ENCODE measurements around the gene PANX2.

The PANX2 gene

GRCh38 chr22:50190941-50191741 lies 20.6 kb downstream of the PANX2 start:
- peak overlapping the region; percentile 96 for H3K27ac Mint-ChIP-seq
- H3K9me3 Mint-ChIP-seq = no peaks in the 10 kb centered on the region
- peaks cover 73% of the 10 kb centered on the region for H3K36me3 Mint-ChIP-seq (ENCODE audit: low read depth)
- peak overlapping the region; percentile 88 for H3K4me3 Mint-ChIP-seq
- H3K27me3 Mint-ChIP-seq = no peaks in the 10 kb centered on the region
- DNase-seq = peak; percentile 76
- peaks cover 53% of the 10 kb centered on the region for H3K4me1 Mint-ChIP-seq (ENCODE audit: low read depth)

DNA sequence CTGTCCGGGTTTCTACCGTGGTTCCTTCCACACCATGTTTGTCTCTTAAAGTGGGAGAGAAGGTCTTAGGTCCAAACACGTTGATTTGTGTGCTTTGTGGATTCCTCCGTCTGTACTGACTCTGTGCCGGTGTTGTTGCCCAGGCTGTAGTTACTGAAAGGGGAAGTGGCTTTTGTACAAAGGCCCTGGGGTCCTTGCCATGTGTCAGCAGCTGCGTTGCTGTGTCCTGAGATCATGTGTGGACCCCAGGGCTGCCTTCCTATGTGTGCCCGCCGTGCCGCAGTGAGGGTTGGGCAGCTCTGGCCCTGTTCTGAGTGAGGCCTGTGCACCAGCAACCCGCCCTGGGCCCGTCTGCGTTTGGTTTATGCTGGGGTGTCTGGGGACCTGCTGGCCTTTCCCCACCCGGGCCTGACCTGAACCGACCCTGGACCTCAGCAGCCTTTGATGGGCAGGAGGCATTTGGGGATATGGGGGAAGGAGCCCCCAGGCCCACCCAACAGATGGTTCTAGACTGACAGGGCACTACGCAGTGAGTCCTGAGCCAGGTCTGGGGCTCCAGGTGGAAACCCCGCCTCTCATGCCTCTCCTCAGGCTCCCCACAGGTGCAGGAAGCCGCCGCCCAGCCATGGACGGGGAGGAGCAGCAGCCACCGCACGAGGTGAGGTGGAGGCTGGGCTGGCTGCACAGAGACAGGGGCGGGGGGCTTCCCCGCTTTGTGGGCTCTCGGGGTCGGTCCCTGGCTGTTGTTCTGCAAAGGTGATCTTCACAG lies 22.1 kb downstream of the PANX2 start:
- Mint-ChIP-seq H3K36me3 (ENCODE audit: low read depth) (peaks cover 75% of the 10 kb centered on the region), H3K9me3 (no peaks in the 10 kb centered on the region), H3K4me1 (ENCODE audit: low read depth) (peaks cover 45% of the 10 kb centered on the region), H3K27ac (peak overlapping the region; percentile 96), H3K4me3 (peak overlapping the region; percentile 88), H3K27me3 (no peaks in the 10 kb centered on the region)
- peak; percentile 56 for DNase-seq

GRCh38 chr22:50193621-50194020 lies 23.1 kb downstream of the PANX2 start:
- Mint-ChIP-seq H3K36me3 (ENCODE audit: low read depth) (peaks cover 73% of the 10 kb centered on the region), H3K27me3 (no peaks in the 10 kb centered on the region), H3K27ac (peak overlapping the region; percentile 40), H3K9me3 (no peaks in the 10 kb centered on the region), H3K4me3 (no peak overlapping the region), H3K4me1 (ENCODE audit: low read depth) (peaks cover 38% of the 10 kb centered on the region)
- no peak for DNase-seq

- H3K36me3 Mint-ChIP-seq (ENCODE audit: low read depth) = peaks cover 73% of the 10 kb centered on the region
Observed at GRCh38 chr22:50194037-50194805, 23.7 kb downstream of the PANX2 start.

GRCh38 chr22:50196256-50196655 lies 25.7 kb downstream of the PANX2 start:
- DNase-seq = no peak
- H3K27ac Mint-ChIP-seq = peak overlapping the region; percentile 44
- H3K4me1 Mint-ChIP-seq (ENCODE audit: low read depth) = peaks cover 28% of the 10 kb centered on the region
- no peaks in the 10 kb centered on the region for H3K9me3 Mint-ChIP-seq
- H3K27me3 Mint-ChIP-seq = no peaks in the 10 kb centered on the region
- peaks cover 70% of the 10 kb centered on the region for H3K36me3 Mint-ChIP-seq (ENCODE audit: low read depth)
- no peak overlapping the region for H3K4me3 Mint-ChIP-seq

More at GRCh38 chr22:50194037-50194805, 23.7 kb downstream of the PANX2 start:
- H3K4me1 Mint-ChIP-seq (ENCODE audit: low read depth) = peaks cover 32% of the 10 kb centered on the region
- no peak overlapping the region for H3K4me3 Mint-ChIP-seq
- no peak for DNase-seq
- no peaks in the 10 kb centered on the region for H3K27me3 Mint-ChIP-seq
- no peaks in the 10 kb centered on the region for H3K9me3 Mint-ChIP-seq
- peak overlapping the region; percentile 40 for H3K27ac Mint-ChIP-seq

- no peaks in the 10 kb centered on the region for H3K27me3 Mint-ChIP-seq
- peaks cover 65% of the 10 kb centered on the region for H3K36me3 Mint-ChIP-seq (ENCODE audit: low read depth)
- no peaks in the 10 kb centered on the region for H3K9me3 Mint-ChIP-seq
- H3K4me3 Mint-ChIP-seq = no peak overlapping the region
- no peak for DNase-seq
- H3K4me1 Mint-ChIP-seq (ENCODE audit: low read depth) = peaks cover 23% of the 10 kb centered on the region
- H3K27ac Mint-ChIP-seq = peak overlapping the region; percentile 40
Observed at GRCh38 chr22:50197000-50197800, 26.7 kb downstream of the PANX2 start.

GRCh38 chr22:50197856-50198623 lies 27.5 kb downstream of the PANX2 start:
- Mint-ChIP-seq H3K27ac (no peak overlapping the region), H3K27me3 (no peaks in the 10 kb centered on the region), H3K36me3 (ENCODE audit: low read depth) (peaks cover 62% of the 10 kb centered on the region), H3K4me3 (no peak overlapping the region), H3K9me3 (no peaks in the 10 kb centered on the region), H3K4me1 (ENCODE audit: low read depth) (peaks cover 19% of the 10 kb centered on the region)
- no peak for DNase-seq

DNA sequence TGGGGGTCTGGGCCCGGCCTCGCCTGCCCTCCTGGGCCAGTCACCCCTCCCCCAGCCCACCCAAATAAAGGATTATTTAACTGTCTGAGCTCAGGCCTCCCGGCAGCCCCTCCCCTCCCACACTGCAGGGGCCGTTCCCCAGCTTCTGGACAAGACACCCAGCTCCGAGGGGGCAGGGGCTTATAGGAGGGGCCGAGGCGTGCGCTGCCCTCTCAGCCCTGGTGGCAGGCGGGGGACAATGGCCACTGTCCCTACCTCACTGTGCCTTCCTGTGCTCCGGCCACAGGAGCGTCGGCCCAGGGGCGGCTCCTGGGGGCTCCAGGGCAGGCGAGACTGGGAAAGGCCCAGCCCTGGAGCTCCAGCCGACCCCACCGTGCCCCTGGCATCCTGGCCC lies 28.1 kb downstream of the PANX2 start:
- Mint-ChIP-seq H3K27ac (no peak overlapping the region), H3K4me1 (ENCODE audit: low read depth) (peaks cover 24% of the 10 kb centered on the region), H3K4me3 (no peak overlapping the region), H3K27me3 (no peaks in the 10 kb centered on the region), H3K36me3 (ENCODE audit: low read depth) (peaks cover 63% of the 10 kb centered on the region), H3K9me3 (no peaks in the 10 kb centered on the region)
- DNase-seq = no peak

- H3K36me3 Mint-ChIP-seq (ENCODE audit: low read depth) = peaks cover 63% of the 10 kb centered on the region
- H3K4me1 Mint-ChIP-seq (ENCODE audit: low read depth) = peaks cover 29% of the 10 kb centered on the region
- H3K9me3 Mint-ChIP-seq = no peaks in the 10 kb centered on the region
- H3K4me3 Mint-ChIP-seq = peak overlapping the region; percentile 73
- no peaks in the 10 kb centered on the region for H3K27me3 Mint-ChIP-seq
- DNase-seq = no peak
- peak overlapping the region; percentile 72 for H3K27ac Mint-ChIP-seq
Observed at GRCh38 chr22:50199251-50199721, 28.8 kb downstream of the PANX2 start.

DNA sequence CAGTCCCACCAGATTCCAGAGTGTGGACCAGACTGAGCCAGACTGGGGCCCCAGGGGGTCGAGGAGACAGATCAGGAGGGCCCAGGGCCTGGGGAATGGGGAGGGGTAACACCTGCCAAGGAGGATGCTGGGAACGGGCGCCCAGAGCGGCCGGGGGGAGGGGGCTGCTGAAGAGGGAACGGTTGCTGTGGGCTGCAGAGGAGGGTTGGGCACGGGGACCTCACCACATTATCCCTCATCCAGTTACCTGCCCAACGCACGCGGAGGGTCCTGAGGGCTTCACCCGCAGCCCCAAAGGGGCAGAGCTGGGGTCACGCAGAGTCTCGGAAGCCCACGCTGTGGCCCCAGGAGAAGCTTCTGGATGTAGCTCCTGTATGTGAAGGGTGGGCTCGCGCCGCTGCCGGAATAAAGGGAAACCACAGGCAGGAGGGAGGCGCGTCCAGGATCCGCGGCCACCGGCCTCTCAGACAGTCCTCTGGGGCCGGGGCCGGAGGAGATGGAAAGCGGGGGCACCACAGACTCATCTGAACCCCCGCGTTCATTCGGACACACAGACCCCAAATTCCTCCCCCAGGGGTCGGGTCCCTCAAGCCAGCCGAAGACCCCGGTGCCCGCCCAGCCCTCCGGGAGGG lies 29.4 kb downstream of the PANX2 start:
- Mint-ChIP-seq H3K27me3 (no peaks in the 10 kb centered on the region), H3K9me3 (no peaks in the 10 kb centered on the region), H3K27ac (peak overlapping the region; percentile 72), H3K4me1 (ENCODE audit: low read depth) (peaks cover 35% of the 10 kb centered on the region), H3K36me3 (ENCODE audit: low read depth) (peaks cover 64% of the 10 kb centered on the region), H3K4me3 (peak overlapping the region; percentile 73)
- peak; percentile 51 for DNase-seq

DNA sequence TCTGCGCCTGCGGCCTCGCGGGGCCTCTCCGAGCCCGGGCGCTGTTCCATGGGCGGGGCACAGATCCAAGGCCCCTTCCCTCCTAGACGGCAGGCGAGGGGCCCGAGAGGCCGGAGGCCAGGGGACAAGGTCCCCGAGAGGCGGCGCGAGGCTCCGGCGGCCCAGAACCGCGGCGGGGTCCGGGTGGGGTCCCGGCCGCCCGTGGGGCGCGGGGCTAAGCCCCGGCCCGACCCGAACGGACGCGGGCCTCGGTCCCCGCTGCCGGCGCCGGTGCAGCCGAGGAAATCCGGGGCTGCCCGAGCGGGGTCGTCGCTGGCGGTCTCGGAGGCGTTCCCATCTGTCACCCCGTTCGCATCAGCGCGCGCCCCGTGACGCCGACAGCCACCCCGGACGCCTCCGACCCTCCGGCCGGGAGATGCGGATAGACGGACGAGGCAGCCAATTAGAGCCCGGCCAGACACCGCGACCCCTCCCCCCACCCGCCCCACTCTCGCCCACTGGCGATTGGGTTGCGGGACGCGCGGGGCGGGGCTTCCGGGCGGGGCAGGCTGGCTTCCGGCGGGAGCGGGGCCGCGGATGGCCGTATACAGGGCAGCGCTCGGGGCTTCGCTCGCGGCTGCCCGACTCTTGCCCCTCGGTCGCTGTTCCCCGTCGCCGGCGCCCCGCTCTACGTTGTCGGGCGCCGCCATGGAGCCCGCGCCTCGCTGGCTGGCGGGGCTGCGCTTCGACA lies 30.1 kb downstream of the PANX2 start, which contains the start of gene SELENOO:
Gene SELENOO, plus strand, starts transcription at position 551 of the 730 bp plus-strand sequence. Its CDS starts 26 bp downstream, at position 577.
- no peaks in the 10 kb centered on the region for H3K27me3 Mint-ChIP-seq
- H3K4me1 Mint-ChIP-seq (ENCODE audit: low read depth) = peaks cover 37% of the 10 kb centered on the region
- peak within 1 kb of the TSS; percentile 84 for H3K27ac Mint-ChIP-seq
- peak; percentile 92 for DNase-seq
- peak within 1 kb of the TSS; percentile 86 for H3K4me3 Mint-ChIP-seq
- H3K9me3 Mint-ChIP-seq = no peaks in the 10 kb centered on the region
- peaks cover 62% of the 10 kb centered on the region for H3K36me3 Mint-ChIP-seq (ENCODE audit: low read depth)

All from activated T-cell treated with anti-CD3 and anti-CD28 coated beads, Interleukin-2, amount 50 U/mL, for 24 hours (primary cell).